Caki2 (cell line): Measurements from ENCODE around the gene CGNL1. TPM values are rescaled to one million over a fixed set of nuclear protein-coding genes. Genes with fewer than 3 reads are reported as not detected.

Experiments used
- DNase-seq: peaks from one replicate; pipeline ENCODE4 v3.0.0-alpha.2; 2015; ENCODE audit warnings: low read depth
- in situ Hi-C: cut with HindIII; loops from 2 replicates; pipeline ENCODE4 v1.10.0; 2016; ENCODE audit warnings: low sequenced_read_pairs, low pct_unique_long_range_greater_than_20kb, mixed read lengths
- total RNA-seq: library from RNA; depleted of rRNA; stranded (reverse); fragments of >200 nt; shearing (Covaris generic); gene quantifications from 2 replicates; pipeline ENCODE4 v1.2.3, GENCODE V29; 2014; ENCODE audit warnings: low replicate concordance

CGNL1 gene
- total RNA-seq, 1 experiment from 2014 or later: 0.84 TPM

DNA sequence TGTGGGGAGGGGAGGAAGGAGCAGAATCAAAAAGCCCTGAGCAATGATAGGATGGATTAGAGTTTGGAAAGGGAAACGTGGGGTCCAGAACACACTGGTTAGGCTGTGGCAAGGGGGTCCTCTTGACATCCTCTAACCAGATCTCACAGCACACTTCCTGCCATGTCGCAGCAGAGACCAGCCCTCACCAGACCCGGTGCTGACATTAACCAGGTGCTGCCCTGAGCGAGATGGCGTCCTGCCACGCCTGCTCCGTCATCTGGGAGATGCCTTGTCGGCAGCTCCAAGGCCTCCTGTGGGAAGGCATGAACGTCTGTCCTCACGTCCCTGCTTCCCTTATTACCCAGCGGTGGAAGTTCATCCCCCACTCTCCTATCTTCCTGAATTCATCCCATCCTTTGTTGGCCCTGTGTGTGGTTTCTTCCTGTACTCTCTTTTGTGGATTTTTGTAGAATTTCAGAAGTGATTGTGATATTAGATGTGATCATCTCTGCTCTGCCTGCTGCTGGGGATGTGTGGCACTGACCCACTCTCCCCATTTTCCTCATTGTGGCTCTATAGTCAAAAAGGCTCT, 186.0 kb downstream of the CGNL1 start:
- no peak for DNase-seq
- in situ Hi-C loops: no loop called here

GRCh38 chr15:57563416-57563815, 187.1 kb downstream of the CGNL1 start:
- in situ Hi-C loops: no loop called here

GRCh38 chr15:57565311-57565710, 189.0 kb downstream of the CGNL1 start:
- in situ Hi-C loops: no loop called here
- no peak for DNase-seq

More at GRCh38 chr15:57563416-57563815, 187.1 kb downstream of the CGNL1 start:
- DNase-seq: no peak

DNA sequence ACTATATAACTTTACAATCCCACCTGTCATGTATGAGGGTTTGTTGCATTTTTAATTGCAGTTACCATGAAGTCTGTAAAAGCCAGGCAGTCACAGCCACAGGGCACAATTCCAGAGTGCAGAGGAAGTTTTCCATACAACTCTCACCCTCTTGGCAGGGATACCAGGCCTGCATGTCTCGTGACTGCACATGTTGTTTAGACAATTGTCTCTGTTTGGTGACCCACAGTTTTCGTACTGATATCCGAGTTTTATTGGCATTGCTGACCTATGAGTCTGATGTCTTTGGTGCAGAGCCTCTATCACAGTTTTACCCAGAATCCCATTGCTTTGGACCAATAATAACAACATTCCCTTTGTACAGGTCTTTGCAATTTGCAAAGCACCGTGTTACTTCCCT, 190.5 kb downstream of the CGNL1 start:
- in situ Hi-C loops: no loop called here
- no peak for DNase-seq

DNA sequence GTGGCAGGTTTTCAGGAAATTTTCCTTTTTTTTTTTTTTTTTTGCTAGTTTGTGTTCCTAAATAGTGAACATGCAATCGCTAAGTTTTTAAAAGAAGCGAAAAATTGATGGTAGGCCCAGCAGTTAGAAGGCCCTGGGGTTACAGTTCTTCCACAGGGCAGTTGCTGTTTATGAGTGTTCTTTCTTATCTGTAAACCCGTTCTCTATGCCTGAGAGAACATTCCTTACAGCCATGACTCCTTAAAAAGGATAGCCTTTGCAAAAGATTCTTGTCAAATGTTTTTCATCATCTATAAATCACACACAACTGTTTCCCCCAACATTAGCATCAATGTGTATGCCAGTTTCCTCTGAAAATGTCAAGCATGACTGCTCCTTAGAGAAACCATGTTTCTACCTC, 191.6 kb downstream of the CGNL1 start:
- in situ Hi-C loops: no loop called here
- DNase-seq: no peak

- DNase-seq: no peak
- in situ Hi-C loops: no loop called here
Observed at GRCh38 chr15:57568299-57568698, 192.0 kb downstream of the CGNL1 start.

DNA sequence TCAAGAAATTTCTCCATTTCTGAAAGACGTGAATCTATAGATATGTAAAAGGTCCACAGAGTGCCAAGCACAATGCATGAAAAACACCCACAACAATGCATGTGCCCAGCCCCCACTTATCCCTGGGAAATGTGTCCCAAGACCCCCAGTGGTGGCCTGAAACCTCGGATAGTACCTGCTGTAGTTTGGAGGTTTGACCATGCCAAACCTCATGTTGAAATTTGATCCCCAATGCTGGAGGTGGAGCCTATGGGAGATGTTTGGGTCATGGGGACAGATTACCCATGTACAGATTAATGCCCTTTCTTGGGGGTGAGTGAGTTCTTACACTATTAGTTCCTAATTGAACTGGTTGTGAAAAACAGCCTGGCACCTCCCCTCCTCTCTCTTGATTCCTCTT, 194.0 kb downstream of the CGNL1 start:
- DNase-seq: no peak
- in situ Hi-C loops: no loop called here

DNA sequence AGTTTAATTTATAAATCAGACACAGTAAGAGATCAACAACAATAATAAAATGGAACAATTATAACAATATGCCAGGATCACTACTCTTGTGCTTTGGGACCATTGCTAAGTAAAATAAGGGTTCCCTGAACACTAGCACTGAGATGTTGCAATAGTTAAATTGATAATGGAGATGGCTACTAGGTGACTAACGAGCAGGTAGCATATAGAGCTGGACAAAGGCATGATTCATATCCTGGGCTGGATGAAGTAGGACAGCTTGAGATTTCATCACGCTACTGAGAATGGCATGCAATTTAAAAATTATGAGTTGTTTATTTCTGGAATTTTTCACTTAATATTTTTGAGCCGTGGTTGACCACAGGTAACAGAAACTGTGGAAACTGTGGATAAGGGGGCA, 194.7 kb downstream of the CGNL1 start:
- DNase-seq: no peak
- in situ Hi-C loops: no loop called here

DNA sequence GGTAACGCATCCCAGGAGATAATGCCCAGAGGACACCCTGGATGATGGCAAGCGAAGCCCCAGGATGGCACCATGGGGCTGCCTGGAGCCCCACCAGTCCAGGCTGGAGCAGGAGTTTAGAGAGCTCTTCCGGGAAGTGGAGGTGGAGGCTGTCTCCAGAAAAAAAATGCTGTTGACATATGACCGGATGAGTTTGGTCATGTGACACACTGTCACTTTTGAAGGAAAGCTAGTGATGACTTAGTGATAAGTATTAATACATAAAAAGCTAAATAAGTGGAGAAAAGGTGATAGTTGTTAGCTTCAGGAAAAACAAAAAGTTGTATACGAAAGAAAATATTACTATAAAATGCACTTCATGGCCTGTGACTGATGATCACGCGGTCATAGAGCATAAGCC, 195.4 kb downstream of the CGNL1 start:
- in situ Hi-C loops: no loop called here
- no peak for DNase-seq

- no peak for DNase-seq
- in situ Hi-C loops: no loop called here
Observed at GRCh38 chr15:57572468-57572867, 196.2 kb downstream of the CGNL1 start.

DNA sequence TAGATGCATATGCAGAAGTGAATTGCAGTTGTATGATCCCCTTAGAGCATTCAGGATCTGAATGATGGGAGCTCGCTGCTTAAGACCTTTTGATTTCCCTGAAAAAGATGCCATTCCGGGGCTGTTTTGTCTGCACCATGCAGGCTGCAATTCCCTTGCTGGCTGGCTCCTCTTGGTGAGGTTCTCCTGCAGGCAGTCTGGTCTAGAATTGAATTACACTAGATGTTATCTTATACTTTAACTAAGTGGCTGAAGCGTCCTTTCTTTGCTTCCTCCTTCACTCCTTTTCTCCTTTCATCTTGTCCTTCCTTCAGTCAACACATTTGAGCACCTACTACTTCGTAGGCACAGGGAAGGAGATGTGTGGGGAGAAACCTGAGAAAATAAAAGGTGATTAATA, 196.8 kb downstream of the CGNL1 start:
- in situ Hi-C loops: no loop called here
- no peak for DNase-seq

DNA sequence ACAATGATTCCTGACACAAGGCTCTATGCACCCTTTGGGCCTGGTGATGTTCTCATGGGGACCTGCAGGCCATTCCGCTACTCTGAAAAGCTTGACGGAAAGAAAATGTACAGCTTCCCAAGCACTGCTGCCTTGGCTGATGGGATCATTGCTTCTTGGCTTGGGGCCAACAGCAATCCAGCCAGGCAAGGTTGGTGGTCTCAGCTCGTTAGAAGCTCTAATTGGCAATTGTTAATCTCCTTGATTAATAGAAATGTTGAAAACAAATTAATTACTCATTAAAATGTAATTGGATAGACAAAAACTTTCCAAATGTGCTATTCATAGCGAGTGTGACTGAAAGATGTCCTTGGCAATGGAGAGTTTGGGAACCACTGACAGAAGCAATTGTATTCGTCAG, 199.1 kb downstream of the CGNL1 start:
- in situ Hi-C loops: no loop called here
- DNase-seq: no peak

DNA sequence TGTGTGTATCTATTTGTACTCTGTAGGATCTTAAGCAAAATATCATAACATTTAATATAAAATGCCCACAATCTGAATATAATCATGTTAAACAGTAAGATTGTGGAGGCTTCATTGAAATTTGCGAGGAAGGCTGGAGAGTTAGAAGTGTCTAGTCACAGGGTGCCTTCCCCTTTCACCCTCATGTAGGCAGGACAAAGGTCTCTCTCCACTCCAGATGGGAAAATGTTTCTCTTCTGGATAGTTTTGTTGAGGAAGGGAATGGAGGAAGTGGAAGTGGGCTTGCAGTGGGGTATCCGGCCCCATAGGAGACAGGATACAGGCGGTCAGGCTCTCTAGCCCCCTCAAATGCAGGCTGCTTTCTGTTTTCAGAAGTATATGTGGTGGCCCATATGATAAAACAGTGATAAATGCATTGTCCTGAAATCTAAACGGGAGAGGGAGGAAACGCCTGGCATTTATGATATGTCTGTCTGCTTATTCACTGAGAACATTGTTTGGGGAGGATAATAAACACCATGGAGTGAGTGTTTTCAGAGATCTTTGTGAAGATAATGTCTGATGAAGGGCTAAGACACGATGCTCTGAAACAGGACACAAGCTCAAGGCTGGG, 202.1 kb downstream of the CGNL1 start:
- in situ Hi-C loops: no loop called here
- DNase-seq: no peak

- no peak for DNase-seq
- in situ Hi-C loops: no loop called here
Observed at GRCh38 chr15:57580428-57580827, 204.1 kb downstream of the CGNL1 start.

- in situ Hi-C loops: no loop called here
- no peak for DNase-seq
Observed at GRCh38 chr15:57580866-57581265, 204.6 kb downstream of the CGNL1 start.

DNA sequence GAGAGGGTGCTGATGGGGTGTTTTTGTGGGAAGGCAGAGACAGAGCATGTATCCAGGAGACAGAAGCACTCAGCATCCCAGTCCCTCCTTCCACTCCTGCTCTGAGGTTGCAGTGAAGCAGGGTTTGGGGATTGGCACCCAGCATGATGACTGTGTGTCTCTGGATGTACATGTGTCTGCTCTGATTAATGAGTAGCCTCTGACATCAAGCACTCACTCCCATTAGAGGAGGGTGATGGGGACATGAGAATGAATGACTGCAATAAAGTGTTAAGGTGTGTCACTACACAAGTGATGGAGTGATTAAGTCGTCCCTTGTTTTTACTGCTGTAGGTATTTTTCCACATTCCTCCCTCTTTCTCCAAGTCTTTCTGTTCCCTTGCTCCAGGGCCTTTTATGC, 205.8 kb downstream of the CGNL1 start:
- in situ Hi-C loops: no loop called here
- no peak for DNase-seq

- in situ Hi-C loops: no loop called here
- DNase-seq: no peak
Observed at GRCh38 chr15:57583282-57583681, 207.0 kb downstream of the CGNL1 start.

- in situ Hi-C loops: no loop called here
- DNase-seq: no peak
Observed at GRCh38 chr15:57583720-57584119, 207.4 kb downstream of the CGNL1 start.

- no peak for DNase-seq
- in situ Hi-C loops: no loop called here
Observed at GRCh38 chr15:57586661-57587424, 210.5 kb downstream of the CGNL1 start.

DNA sequence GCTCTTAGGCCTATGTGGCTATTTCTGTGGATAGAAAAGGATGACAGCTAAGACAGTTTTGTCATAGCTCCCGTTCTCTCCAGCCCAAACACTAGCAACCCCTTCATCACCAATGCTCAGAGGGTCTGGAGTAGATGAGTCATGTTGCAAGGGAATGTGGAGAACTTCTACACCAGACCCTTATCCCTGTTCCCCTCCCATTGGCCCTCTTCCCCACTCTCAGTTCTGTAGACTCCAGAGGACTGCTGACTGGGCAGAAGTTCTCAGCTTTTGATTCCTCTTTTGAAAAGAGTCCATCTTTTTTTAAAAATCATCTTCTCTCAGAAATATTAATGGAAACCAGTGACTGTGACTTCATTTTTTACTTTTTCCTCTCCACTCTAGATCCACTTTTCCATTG, 213.0 kb downstream of the CGNL1 start:
- DNase-seq: no peak
- in situ Hi-C loops: no loop called here
